GM15510 (cell line): ENCODE measurements around the gene DIP2C.

ENCODE experiments used
- POLR2A ChIP-seq: IDR thresholded peaks from 3 replicates; pipeline ENCODE4 v1.6.1; 2011; ENCODE audit warnings: borderline replicate concordance; ENCODE audit not compliant: insufficient read length; ENCODE audit errors: extremely low read depth

The DIP2C gene

DNA sequence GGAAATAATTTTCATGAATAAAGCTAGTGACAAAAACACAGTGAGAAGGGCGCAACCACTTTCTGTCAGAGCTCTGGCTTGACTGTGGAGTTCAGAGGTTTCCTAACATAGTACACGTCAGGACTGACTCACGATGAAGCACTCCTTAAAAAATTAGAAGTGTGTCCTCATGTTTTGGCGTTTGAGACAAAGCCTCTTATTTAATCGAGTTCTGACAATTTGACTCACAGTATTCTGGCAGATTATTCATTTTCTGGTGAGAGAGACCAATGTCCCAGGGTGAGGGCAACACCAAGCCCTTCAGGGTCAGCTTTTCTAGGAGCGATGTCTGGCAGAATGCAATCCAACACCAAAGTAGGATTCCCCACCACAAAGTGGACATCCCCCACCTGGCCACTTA lies 108.7 kb downstream of the DIP2C start:
- TF ChIP-seq POLR2A: no peak

DNA sequence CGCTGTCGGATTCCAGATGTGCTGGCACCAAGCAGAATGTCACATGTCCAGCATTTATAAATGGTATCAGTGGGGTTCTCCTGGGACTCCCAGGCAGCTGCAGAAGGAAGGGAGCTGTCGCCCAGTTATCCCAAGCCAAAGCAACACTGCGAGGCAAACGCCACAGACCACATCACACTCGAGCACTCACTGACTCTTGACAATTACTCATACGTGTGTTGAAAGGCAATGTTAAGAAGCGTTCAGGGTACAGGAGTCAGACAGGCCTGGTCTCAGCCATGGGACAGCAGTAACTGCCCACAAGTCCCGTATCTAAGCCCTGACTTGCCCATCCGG lies 113.4 kb downstream of the DIP2C start:
- TF ChIP-seq POLR2A: no peak

DNA sequence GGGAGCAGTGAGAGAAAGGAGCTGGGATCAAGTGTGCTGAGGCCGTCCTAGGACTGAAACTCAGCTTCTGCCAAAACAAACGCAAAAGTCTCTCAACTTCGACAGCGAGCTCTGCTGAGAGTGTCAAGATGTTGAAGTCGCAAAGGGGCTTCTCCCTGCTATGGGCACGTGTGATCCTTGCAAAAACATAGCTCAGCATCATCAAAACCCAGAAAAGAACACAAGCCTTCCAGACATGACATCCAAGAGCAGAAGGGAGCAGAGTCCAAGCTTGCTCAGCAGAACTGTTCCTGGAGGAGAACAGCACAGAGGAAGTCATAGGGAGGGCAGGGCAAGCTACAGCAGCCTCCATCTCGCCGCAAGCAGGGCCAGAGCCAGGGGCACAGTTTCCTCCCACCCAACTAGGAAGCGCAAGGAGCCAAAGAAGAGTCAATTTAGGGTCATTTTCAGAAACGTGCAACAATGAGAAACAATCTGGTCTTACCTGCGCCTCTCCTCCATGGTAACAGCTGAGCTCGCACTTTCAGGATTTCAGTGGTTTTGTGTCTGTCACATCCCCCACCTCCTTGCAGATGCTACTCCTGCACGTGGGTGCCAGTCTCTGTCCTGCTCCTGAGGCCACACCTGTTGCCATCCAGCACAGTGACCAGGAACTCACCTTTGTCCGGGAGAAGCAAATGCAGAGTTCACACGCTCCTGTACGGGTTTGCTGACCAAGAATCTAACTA lies 113.9 kb downstream of the DIP2C start:
- TF ChIP-seq POLR2A: no peak

DNA sequence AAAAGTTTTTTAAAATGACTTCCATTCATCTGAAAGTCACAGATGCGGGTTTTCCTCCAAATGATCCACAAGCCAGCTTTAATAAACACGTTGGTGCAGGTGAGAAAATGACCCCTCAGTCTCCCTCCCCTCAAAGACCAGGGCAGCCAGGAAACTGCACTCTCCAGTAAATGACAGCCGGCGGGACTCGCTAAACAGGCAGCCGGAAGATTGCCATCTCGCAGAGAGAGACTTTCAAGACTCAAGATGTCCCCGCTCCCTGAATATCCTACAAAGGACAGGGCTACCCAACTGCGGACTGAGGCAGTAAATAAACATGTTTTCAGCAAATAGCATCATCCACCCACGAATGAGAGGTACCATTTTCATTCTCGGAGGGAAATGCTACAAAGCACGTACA lies 116.8 kb downstream of the DIP2C start:
- TF ChIP-seq POLR2A: no peak

DNA sequence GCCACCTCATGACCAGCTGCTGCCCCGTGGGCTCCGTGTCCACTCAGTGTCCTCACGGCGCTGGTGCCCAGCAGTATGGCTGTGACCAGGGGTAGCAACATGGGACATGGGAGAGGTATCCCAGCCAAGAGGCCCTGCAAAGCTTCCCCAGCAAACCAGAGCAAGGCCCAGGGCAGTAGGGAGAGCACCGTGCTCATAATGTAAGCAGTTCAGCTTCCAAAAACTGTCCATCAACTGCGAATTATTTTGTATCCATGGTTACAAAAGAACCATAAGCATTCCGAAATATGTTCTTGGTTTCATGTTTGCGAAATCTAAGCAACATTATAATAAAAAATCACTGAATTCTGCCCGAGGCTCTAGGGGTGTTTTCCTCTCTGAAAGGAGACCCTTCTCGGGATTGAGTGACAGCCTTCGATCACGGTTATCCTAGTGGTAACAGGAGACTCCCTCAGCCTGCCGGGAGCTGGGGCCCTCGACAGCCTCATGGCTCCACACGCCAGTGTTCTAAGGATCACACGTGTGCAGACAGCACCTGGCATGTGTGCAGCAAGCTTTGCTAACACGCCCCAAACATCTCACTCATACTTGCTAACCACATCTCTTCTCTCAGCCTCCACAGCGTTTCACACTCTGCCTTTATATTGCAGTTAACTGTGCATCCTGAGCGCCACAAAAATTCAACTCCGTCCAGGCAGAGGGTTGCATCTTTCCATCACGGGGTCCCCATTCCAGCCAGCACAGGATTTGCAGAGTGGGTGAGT lies 117.6 kb downstream of the DIP2C start:
- no peak for TF ChIP-seq POLR2A

DNA sequence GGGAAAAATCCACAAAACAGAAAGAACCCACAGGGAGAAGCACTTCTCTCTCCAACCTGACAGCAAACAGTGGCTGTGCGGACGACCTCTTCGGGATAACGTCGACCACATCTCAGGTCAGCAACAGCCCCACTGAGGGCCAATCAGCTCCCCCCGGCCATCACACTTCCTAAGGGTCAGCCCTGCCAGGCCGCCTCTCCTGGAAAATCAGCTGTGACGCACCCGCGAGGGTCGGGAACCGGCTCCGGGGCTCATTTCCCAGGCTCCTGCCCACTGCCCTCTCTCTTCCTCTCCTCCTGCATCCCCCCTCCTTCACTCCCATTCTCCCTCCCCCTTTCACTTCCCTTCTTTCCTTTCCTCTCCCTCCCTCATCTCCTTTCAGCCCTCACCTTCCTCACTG lies 118.3 kb downstream of the DIP2C start:
- TF ChIP-seq POLR2A: no peak

DNA sequence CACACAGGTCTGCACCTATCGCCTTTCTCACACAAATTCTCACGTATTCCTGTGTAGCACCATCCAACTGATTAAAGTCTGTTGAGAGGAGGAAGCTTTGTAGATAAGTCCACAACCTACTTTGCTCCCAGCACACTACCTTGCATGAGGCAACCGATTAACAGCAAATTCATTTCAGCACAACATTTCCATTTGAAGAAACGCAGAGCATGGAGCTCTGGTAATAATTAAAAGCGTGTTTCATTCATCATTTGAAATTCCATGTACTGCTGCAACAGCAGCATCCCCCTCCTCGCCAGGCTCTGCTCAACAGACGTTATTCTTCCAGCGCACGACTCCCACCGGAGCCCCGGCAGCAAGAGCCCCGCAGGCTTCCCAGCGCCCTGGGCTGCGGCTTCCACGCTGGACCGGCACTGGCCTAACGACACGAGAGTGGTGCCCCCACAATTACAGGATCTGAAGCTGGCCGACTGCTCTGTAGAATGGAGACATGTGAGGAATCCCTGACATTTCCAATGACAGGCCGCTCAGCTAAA lies 118.8 kb downstream of the DIP2C start:
- TF ChIP-seq POLR2A: no peak

DNA sequence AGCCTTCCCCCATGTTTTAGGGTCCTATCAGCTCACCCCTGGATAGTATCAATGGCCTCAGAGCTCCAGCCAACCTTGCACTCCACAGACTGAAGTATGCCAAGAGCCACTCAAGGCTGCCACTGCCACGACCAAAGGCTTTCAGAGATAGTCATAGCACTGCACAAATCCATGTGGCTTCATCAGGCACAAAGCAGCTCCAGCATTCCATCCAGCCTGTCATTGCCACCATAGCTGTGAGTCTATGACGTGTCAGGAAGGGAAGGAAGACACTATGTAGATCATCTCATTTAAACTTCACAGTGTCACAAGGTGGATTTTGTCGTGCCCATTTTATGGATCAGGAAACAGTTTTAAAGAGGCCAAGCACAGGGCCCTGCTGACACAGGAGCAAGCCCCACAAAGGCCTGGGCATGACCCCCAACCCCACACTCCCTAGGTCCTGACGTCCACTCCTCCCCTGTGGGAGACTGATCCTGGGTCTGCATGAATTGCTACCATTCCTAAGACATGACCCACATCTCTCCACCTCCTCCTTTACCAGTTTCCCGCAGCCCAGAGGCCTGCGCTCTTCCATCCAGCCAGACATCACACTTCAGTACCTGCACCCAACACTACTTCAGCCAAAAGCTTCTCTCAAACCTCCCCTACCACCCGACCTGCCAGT lies 119.4 kb downstream of the DIP2C start:
- TF ChIP-seq POLR2A: no peak

DNA sequence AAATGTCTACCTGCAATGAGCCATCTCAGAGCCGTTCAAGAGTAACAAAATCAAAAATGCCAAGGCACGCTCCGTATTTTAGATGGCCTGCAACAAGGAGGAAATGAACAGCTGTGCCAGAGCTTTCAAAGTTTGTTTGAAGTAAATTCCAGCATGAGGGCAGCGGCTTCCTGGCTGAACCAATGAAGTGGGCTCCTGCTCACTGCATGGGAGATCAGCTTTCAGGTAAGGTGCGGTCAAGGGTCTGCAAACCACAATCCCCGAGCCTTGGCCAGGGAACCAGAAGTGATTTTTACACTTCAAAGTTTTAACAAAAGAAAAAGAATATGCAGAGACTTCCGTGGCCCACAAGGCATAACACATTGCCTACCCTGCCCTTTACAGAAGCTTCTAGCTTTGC lies 120.6 kb downstream of the DIP2C start:
- TF ChIP-seq POLR2A: no peak

DNA sequence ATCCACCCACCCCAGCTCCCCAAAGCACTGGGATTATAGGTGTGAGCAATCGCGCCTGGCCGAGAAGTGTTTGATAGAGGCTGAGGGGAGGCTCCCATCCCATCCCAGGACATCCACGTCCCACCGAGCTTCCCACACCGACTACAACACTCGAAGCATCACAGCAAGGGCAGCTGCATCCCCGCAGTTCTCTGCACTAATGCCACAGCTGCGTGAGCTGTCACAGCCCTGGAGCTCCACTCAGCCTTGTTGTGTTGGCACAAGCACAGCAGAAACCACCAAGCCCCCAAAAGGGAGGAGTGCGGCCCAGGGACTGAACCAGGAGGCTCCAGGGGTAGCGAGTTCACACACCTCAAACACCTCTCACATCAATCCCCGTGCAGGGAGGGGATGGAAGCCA lies 121.6 kb downstream of the DIP2C start:
- TF ChIP-seq POLR2A: no peak

DNA sequence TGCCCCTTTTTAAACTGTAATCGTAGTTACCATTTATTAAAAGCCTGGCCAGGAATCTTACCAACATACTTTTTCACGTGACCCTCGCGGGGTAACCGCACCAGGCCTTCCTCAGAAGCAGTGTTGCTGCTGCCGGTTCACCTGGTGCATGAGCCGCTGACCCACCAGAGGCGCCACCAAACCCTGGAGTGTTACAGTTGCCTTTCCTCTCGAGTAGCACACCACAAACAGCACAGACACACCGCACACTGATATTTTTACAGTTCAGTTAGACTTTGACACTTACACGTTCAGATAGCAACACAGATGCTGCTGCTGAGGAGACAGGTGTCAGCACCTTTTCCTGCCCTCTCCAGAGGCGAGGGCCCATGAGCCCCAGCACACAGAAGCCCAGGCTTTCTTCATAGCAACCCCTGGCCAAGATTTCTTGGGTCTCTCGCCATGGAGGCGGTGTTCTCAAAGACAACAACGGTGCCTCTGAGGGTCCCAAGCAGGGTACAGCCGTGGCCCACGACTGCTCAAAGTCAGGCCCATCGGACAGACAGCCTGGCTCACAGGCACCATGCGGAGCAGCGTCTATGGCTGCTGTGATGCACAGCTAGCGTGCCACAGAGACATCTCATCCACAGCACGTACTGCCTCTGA lies 123.1 kb downstream of the DIP2C start:
- TF ChIP-seq POLR2A: no peak

DNA sequence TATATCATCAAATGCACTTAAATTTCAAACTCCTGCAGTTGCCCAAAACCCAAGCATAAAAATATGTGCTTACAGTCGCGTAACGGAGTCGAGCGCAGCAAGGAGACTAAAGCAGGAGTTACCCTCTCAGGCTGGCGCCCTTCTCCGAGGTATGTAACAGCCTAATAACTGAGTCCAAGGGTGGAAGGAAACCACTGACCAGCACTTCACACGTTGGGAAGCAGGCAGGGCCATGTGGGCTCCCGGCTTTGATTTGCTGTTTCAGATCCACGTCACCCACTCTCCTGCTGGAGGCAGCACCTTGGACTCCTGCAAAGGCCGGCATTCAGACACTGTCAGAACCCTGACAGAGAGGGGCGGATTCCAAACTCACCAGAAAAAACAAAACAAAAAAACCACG lies 123.8 kb downstream of the DIP2C start:
- no peak for TF ChIP-seq POLR2A

DNA sequence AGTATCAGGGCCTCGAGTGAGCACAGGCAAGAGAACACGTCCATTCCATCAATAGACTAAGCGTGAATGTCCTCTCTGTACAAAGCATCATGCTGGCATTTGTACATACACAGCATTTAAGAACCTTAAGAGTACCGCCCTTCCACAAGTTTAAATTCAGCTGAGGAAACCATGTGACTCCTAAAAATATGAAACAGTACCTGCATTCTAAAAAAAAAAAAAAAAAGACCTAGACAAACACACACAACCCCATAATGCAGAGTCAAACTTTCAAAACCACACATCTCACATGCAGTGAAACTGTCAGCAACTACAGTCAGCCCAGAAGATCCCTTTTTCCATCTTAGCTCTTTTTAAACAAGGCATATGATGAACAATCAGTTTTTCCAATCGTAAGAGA lies 124.3 kb downstream of the DIP2C start:
- no peak for TF ChIP-seq POLR2A

DNA sequence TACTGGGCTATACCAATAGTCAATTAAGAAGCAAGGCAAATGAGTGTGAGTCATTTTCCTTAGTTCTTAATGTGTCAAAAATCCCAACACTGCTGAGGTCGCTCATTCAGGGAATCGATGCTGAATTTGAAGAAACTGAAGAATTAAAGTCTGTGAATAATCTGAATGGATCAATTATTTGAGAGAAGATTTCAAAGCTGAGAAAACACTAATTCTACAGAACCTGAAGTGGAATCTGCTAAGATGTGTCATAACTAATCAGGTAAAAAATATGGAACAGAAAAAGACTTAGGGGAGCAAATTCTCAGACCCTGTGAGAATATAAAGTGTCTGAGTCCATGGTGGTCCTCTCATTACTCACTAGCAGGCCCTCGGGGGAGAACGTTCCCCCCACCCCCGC lies 125.6 kb downstream of the DIP2C start:
- no peak for TF ChIP-seq POLR2A

DNA sequence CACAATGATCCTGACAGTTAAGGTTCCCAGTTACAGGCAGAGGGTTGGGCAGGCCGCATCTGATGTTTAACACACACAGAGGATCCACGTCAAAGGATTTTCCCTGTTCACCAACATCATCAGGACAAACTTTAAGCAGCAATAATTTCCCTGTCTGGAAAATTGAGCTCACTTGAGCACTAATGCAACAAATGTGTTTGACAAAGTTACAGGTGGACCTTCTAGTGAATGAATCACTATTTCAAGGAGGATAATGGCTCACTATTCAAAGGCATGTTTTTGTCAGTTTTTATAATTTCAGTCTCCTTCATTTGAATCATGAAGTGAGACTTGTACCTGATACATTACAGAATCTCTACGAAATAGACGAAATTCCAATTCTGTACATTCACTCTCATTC lies 127.3 kb downstream of the DIP2C start:
- TF ChIP-seq POLR2A: no peak
